Fibroblast of lung (primary cell): ENCODE data around the gene CGB7. TPM values are rescaled to one million over a fixed set of nuclear protein-coding genes. Genes with fewer than 3 reads are reported as not detected.

Source experiments
- DNase-seq, 2 donors: peaks; one replicate each; pipeline versions ENCODE4 v3.0.0 to v3.0.0-alpha.2; 2010; ENCODE audit warnings: low read depth in 2 of 2
- H2AFZ ChIP-seq: 2 replicates; pipeline ENCODE4 v1.5.1; 2012; ENCODE audit warnings: low read length, control low read depth, inconsistent platforms
- H3K27ac ChIP-seq: 2 replicates; pipeline ENCODE4 v1.5.1; 2011; ENCODE audit warnings: low read length, control low read depth; ENCODE audit not compliant: insufficient read depth
- H3K27me3 ChIP-seq: 2 replicates; pipeline ENCODE4 v1.5.1; 2011; ENCODE audit warnings: mild to moderate bottlenecking, low read length; ENCODE audit not compliant: control insufficient read depth, insufficient read depth
- H3K36me3 ChIP-seq: 2 replicates; pipeline ENCODE4 v1.5.1; 2011; ENCODE audit warnings: low read length; ENCODE audit not compliant: control insufficient read depth, insufficient read depth
- H3K4me1 ChIP-seq: 2 replicates; pipeline ENCODE4 v1.5.1; 2011; ENCODE audit warnings: low read length; ENCODE audit not compliant: control insufficient read depth, insufficient read depth; ENCODE audit errors: extremely low read depth
- H3K4me2 ChIP-seq: 2 replicates; pipeline ENCODE4 v1.5.1; 2011; ENCODE audit warnings: low read length, control low read depth; ENCODE audit not compliant: insufficient read depth; ENCODE audit errors: extremely low read depth
- H3K4me3 ChIP-seq, 4 experiments: fragments of 200-600 bp in 1 of 4; sonication (generic) in 1 of 4; replicated peaks in 1 of 4; 2 replicates each; pipeline ENCODE4 v1.5.1; 2011 to 2016; ENCODE audit warnings: low read length in 4 of 4, low read depth in 3 of 4, mild to moderate bottlenecking in 3 of 4, control low read depth in 2 of 4, inconsistent platforms in 1 of 4, mixed read lengths in 1 of 4; ENCODE audit not compliant: insufficient read depth in 1 of 4; ENCODE audit errors: control extremely low read depth in 1 of 4
- H3K79me2 ChIP-seq: 2 replicates; pipeline ENCODE4 v1.5.1; 2012; ENCODE audit warnings: mild to moderate bottlenecking, low read length, inconsistent platforms; ENCODE audit not compliant: control insufficient read depth, insufficient read depth
- H3K9ac ChIP-seq: 2 replicates; pipeline ENCODE4 v1.5.1; 2011; ENCODE audit warnings: mild to moderate bottlenecking, low read length, control low read depth; ENCODE audit not compliant: insufficient read depth
- H3K9me3 ChIP-seq: 2 replicates; pipeline ENCODE4 v1.5.1; 2012; ENCODE audit warnings: low read depth, low read length; ENCODE audit not compliant: control insufficient read depth, insufficient read depth
- H4K20me1 ChIP-seq: 2 replicates; pipeline ENCODE4 v1.5.1; 2011; ENCODE audit warnings: low read length; ENCODE audit not compliant: control insufficient read depth, insufficient read depth; ENCODE audit errors: extremely low read depth
- polyA plus RNA-seq, 2 donors: library from polyadenylated mRNA; depleted of rRNA in 1 of 2; stranded (reverse) in 1 of 2; unstranded in 1 of 2; fragments of >200 nt; gene quantifications; 2 replicates each; pipeline ENCODE4 v1.2.1, GENCODE V29; 2011 to 2012; ENCODE audit warnings: missing spikeins in 1 of 2
- total RNA-seq: library from RNA; depleted of rRNA; stranded (reverse); fragments of >200 nt; gene quantifications from 2 replicates; pipeline ENCODE4 v1.2.1, GENCODE V29; 2014
- TF ChIP-seq, protein P1 (sequence below), 2 donors: IDR thresholded peaks in 1 of 2; conservative IDR thresholded peaks in 1 of 2; 1 replicate in 1 of 2; 2 replicates in 1 of 2; pipeline ENCODE4 v1.5.1; 2011 to 2012; ENCODE audit warnings: low read length in 2 of 2, control low read depth in 1 of 2, inconsistent platforms in 1 of 2, low read depth in 1 of 2, mild to moderate bottlenecking in 1 of 2

Gene CGB7
- total and polyA plus RNA-seq, 2 donors (not counting 1 experiment from before 2014, with no cell fraction given), result under 0.01 to 0.12 TPM

DNA sequence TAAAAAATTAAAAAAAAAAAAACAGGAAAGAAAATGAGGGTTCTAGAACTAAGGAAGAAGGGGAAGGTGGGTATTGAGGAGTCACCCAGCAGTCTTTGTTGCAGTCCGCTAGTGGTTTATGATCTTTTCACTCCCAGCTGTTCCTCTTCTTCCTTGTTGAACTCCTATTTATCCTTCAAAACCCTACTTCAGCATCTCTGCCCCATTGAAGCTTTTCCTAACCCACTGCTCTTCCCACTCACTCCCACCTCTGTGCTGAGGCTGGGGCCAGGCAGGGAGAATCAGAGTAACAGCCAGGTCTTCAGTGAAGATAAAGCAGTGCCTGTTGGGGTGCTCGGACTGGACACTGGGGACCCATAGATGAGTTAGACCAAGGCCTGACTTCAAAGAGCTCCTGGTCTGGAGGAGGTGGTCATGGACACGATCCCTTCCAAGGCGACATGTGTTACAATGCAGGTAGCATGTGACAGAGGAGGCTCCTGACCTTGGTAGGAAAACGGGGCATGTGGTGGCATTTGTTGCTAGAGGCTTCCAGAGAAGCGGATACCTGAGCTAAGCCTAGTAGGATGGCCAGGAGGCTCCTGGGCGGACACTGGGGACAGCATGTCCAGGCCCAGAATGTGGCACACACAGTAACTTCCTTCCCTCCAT lies 52.5 kb downstream of the CGB7 start:
- no peaks in the 10 kb centered on the region for H3K9me3 ChIP-seq
- no peaks in the 10 kb centered on the region for H3K4me1 ChIP-seq
- no peak overlapping the region for H3K9ac ChIP-seq
- no peak overlapping the region for H3K27ac ChIP-seq
- TF ChIP-seq, protein P1, sequence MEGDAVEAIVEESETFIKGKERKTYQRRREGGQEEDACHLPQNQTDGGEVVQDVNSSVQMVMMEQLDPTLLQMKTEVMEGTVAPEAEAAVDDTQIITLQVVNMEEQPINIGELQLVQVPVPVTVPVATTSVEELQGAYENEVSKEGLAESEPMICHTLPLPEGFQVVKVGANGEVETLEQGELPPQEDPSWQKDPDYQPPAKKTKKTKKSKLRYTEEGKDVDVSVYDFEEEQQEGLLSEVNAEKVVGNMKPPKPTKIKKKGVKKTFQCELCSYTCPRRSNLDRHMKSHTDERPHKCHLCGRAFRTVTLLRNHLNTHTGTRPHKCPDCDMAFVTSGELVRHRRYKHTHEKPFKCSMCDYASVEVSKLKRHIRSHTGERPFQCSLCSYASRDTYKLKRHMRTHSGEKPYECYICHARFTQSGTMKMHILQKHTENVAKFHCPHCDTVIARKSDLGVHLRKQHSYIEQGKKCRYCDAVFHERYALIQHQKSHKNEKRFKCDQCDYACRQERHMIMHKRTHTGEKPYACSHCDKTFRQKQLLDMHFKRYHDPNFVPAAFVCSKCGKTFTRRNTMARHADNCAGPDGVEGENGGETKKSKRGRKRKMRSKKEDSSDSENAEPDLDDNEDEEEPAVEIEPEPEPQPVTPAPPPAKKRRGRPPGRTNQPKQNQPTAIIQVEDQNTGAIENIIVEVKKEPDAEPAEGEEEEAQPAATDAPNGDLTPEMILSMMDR (conservative IDR thresholded peaks at IDR 0.05 in 1 of 2, IDR thresholded peaks at IDR 0.05 in 1 of 2; ENCODE audit: low read depth in 1 of 2, low read length in 2 of 2), result no peak
- DNase-seq, result no peak
- H4K20me1 ChIP-seq, result no peaks in the 10 kb centered on the region
- no peak overlapping the region for H2AFZ ChIP-seq
- no peaks in the 10 kb centered on the region for H3K79me2 ChIP-seq
- no peaks in the 10 kb centered on the region for H3K27me3 ChIP-seq
- H3K4me3 ChIP-seq, result no peak overlapping the region
- H3K4me2 ChIP-seq, result no peak overlapping the region
- H3K36me3 ChIP-seq, result peaks cover 27% of the 10 kb centered on the region

Other genes starting within 250 kb of the CGB7 start
- gene BCAT2, start 246.7 kb downstream of the CGB7 start, total RNA-seq, result 22.1 and 33.9 TPM in 2 replicates
- 22.8 and 23.2 TPM in 2 replicates for gene BCAT2, start 246.7 kb downstream of the CGB7 start, polyA plus RNA-seq
- gene HSD17B14, start 221.3 kb downstream of the CGB7 start, total RNA-seq, result 7.7 and 11.1 TPM in 2 replicates
- 2.7 and 4.5 TPM in 2 replicates for gene HSD17B14, start 221.3 kb downstream of the CGB7 start, polyA plus RNA-seq
- gene PLEKHA4, start 189.1 kb downstream of the CGB7 start, total RNA-seq, result 18.7 and 20.0 TPM in 2 replicates
- 6.6 and 11.1 TPM in 2 replicates for gene PLEKHA4, start 189.1 kb downstream of the CGB7 start, polyA plus RNA-seq
- gene PPP1R15A, start 185.3 kb downstream of the CGB7 start, total RNA-seq, result 87.3 and 166 TPM in 2 replicates
- gene PPP1R15A, start 185.3 kb downstream of the CGB7 start, polyA plus RNA-seq, result 46.3 and 116 TPM in 2 replicates
- 0.51 and 0.83 TPM in 2 replicates for gene TULP2, start 159.0 kb downstream of the CGB7 start, total RNA-seq
- 0.10 and 0.28 TPM in 2 replicates for gene TULP2, start 159.0 kb downstream of the CGB7 start, polyA plus RNA-seq
- gene NUCB1, start 157.4 kb downstream of the CGB7 start, total RNA-seq, result 130 and 137 TPM in 2 replicates
- gene NUCB1, start 157.4 kb downstream of the CGB7 start, polyA plus RNA-seq, result 101 and 129 TPM in 2 replicates
- 0.17 TPM in 1 of 2 replicates, not detected in the other for gene DHDH, start 124.0 kb downstream of the CGB7 start, total RNA-seq
- 0.08 TPM in 1 of 2 replicates, not detected in the other for gene DHDH, start 124.0 kb downstream of the CGB7 start, polyA plus RNA-seq
- 106 and 194 TPM in 2 replicates for gene BAX, start 102.9 kb downstream of the CGB7 start, total RNA-seq
- gene BAX, start 102.9 kb downstream of the CGB7 start, polyA plus RNA-seq, result 70.1 and 90.3 TPM in 2 replicates
- 6,440 and 8,266 TPM in 2 replicates for gene FTL, start 92.4 kb downstream of the CGB7 start, total RNA-seq
- 1,844 and 2,689 TPM in 2 replicates for gene FTL, start 92.4 kb downstream of the CGB7 start, polyA plus RNA-seq
- gene GYS1, start 64.4 kb downstream of the CGB7 start, total RNA-seq, result 18.7 and 31.2 TPM in 2 replicates
- gene GYS1, start 64.4 kb downstream of the CGB7 start, polyA plus RNA-seq, result 42.8 and 43.0 TPM in 2 replicates
- gene RUVBL2, start 63.9 kb downstream of the CGB7 start, total RNA-seq, result 128 and 158 TPM in 2 replicates
- 77.6 and 157 TPM in 2 replicates for gene RUVBL2, start 63.9 kb downstream of the CGB7 start, polyA plus RNA-seq
- not detected in 2 replicates for gene LHB, start 40.7 kb downstream of the CGB7 start, total RNA-seq
- 0.17 TPM in 1 of 2 replicates, not detected in the other for gene LHB, start 40.7 kb downstream of the CGB7 start, polyA plus RNA-seq
- gene CGB3, start 33.4 kb downstream of the CGB7 start, total RNA-seq, result not detected in 2 replicates
- gene CGB3, start 33.4 kb downstream of the CGB7 start, polyA plus RNA-seq, result not detected in 2 replicates
- not detected in 2 replicates for gene CGB2, start 25.9 kb downstream of the CGB7 start, total RNA-seq
- not detected in 2 replicates for gene CGB2, start 25.9 kb downstream of the CGB7 start, polyA plus RNA-seq
- not detected in 2 replicates for gene CGB1, start 20.9 kb downstream of the CGB7 start, total RNA-seq
- not detected in 2 replicates for gene CGB1, start 20.9 kb downstream of the CGB7 start, polyA plus RNA-seq
- gene CGB5, start 13.9 kb downstream of the CGB7 start, total RNA-seq, result not detected in 2 replicates
- gene CGB5, start 13.9 kb downstream of the CGB7 start, polyA plus RNA-seq, result not detected in 2 replicates
- not detected in 2 replicates for gene CGB8, start 8.6 kb downstream of the CGB7 start, total RNA-seq
- gene CGB8, start 8.6 kb downstream of the CGB7 start, polyA plus RNA-seq, result not detected in 2 replicates
- not detected in 2 replicates for gene NTF4, start 7.1 kb upstream of the CGB7 start, total RNA-seq
- gene NTF4, start 7.1 kb upstream of the CGB7 start, polyA plus RNA-seq, result not detected in 2 replicates
- gene KCNA7, start 14.9 kb upstream of the CGB7 start, total RNA-seq, result not detected in 2 replicates
- not detected in 2 replicates for gene KCNA7, start 14.9 kb upstream of the CGB7 start, polyA plus RNA-seq
- 114 and 142 TPM in 2 replicates for gene SNRNP70, start 27.7 kb upstream of the CGB7 start, total RNA-seq
- gene SNRNP70, start 27.7 kb upstream of the CGB7 start, polyA plus RNA-seq, result 72.2 and 83.0 TPM in 2 replicates
- gene LIN7B, start 56.6 kb upstream of the CGB7 start, total RNA-seq, result 8.0 and 10.9 TPM in 2 replicates
- 2.6 TPM in 2 replicates for gene LIN7B, start 56.6 kb upstream of the CGB7 start, polyA plus RNA-seq
- gene C19orf73, start 61.4 kb upstream of the CGB7 start, total RNA-seq, result 0.51 and 0.83 TPM in 2 replicates
- 0.27 and 0.30 TPM in 2 replicates for gene C19orf73, start 61.4 kb upstream of the CGB7 start, polyA plus RNA-seq
- gene PPFIA3, start 61.8 kb upstream of the CGB7 start, total RNA-seq, result 0.77 and 1.3 TPM in 2 replicates
- gene PPFIA3, start 61.8 kb upstream of the CGB7 start, polyA plus RNA-seq, result 0.37 and 0.62 TPM in 2 replicates
- under 0.01 TPM in 1 of 2 replicates, not detected in the other for gene HRC, start 97.6 kb upstream of the CGB7 start, total RNA-seq
- 0.16 TPM in 1 of 2 replicates, not detected in the other for gene HRC, start 97.6 kb upstream of the CGB7 start, polyA plus RNA-seq
- 6.9 and 18.7 TPM in 2 replicates for gene TRPM4, start 100.0 kb upstream of the CGB7 start, total RNA-seq
- 6.1 and 6.7 TPM in 2 replicates for gene TRPM4, start 100.0 kb upstream of the CGB7 start, polyA plus RNA-seq